ENCODE measurements around the gene MTURN.
"Not testable (repeated sequence)": the region's sequence is repeated elsewhere in the genome, so short reads cannot be mapped to it uniquely, and the experiment has no call there.

The MTURN gene

GRCh38 chr7:30178748-30179436 lies 44.1 kb downstream of the MTURN start:
- H3K27ac Mint-ChIP-seq (ENCODE audit: low read depth) = peak overlapping the region; percentile 87
- no peaks in the 10 kb centered on the region for H3K27me3 Mint-ChIP-seq
- H3K4me3 Mint-ChIP-seq = peak overlapping the region; percentile 67
- peaks cover 12% of the 10 kb centered on the region for H3K4me1 Mint-ChIP-seq
- no peaks in the 10 kb centered on the region for H3K36me3 Mint-ChIP-seq (ENCODE audit: insufficient read depth)
- ATAC-seq (replicated peaks; ENCODE audit: extremely low read depth, poor library complexity, severe bottlenecking) (peak; percentile 87), DNase-seq (ENCODE audit: low spot score in 2 of 2) (no peak)
- no peaks in the 10 kb centered on the region for H3K9me3 Mint-ChIP-seq

- H3K27ac Mint-ChIP-seq (ENCODE audit: low read depth) = no peak overlapping the region
- no peaks in the 10 kb centered on the region for H3K27me3 Mint-ChIP-seq
- no peaks in the 10 kb centered on the region for H3K9me3 Mint-ChIP-seq
- peaks cover 12% of the 10 kb centered on the region for H3K4me1 Mint-ChIP-seq
- DNase-seq (ENCODE audit: low spot score in 2 of 2) = no peak
- H3K36me3 Mint-ChIP-seq (ENCODE audit: insufficient read depth) = no peaks in the 10 kb centered on the region
- H3K4me3 Mint-ChIP-seq = no peak overlapping the region
- ATAC-seq (replicated peaks; ENCODE audit: extremely low read depth, poor library complexity, severe bottlenecking) = no peak
These were observed 45.9 kb downstream of the MTURN start for GRCh38 chr7:30180718-30181117.

- Mint-ChIP-seq H3K27me3 (no peaks in the 10 kb centered on the region), H3K4me3 (no peak overlapping the region), H3K36me3 (ENCODE audit: insufficient read depth) (no peaks in the 10 kb centered on the region), H3K4me1 (peaks cover 12% of the 10 kb centered on the region), H3K9me3 (no peaks in the 10 kb centered on the region), H3K27ac (ENCODE audit: low read depth) (no peak overlapping the region)
- ATAC-seq (replicated peaks; ENCODE audit: extremely low read depth, poor library complexity, severe bottlenecking) (no peak), DNase-seq (ENCODE audit: low spot score in 2 of 2) (no peak)
These were observed 46.4 kb downstream of the MTURN start for GRCh38 chr7:30181211-30181610.

GRCh38 chr7:30181736-30182522 lies 47.1 kb downstream of the MTURN start:
- H3K27ac Mint-ChIP-seq (ENCODE audit: low read depth) = no peak overlapping the region
- H3K9me3 Mint-ChIP-seq = no peaks in the 10 kb centered on the region
- ATAC-seq (replicated peaks; ENCODE audit: extremely low read depth, poor library complexity, severe bottlenecking) (no peak), DNase-seq (ENCODE audit: low spot score in 2 of 2) (no peak)
- H3K36me3 Mint-ChIP-seq (ENCODE audit: insufficient read depth) = no peaks in the 10 kb centered on the region
- H3K4me1 Mint-ChIP-seq = peaks cover 12% of the 10 kb centered on the region
- no peaks in the 10 kb centered on the region for H3K27me3 Mint-ChIP-seq
- no peak overlapping the region for H3K4me3 Mint-ChIP-seq

GRCh38 chr7:30182814-30183213 lies 48.0 kb downstream of the MTURN start:
- no peak overlapping the region for H3K4me3 Mint-ChIP-seq
- H3K36me3 Mint-ChIP-seq (ENCODE audit: insufficient read depth) = no peaks in the 10 kb centered on the region
- peaks cover 12% of the 10 kb centered on the region for H3K4me1 Mint-ChIP-seq
- H3K27me3 Mint-ChIP-seq = no peaks in the 10 kb centered on the region
- no peak for DNase-seq (ENCODE audit: low spot score in 2 of 2)
- no peak overlapping the region for H3K27ac Mint-ChIP-seq (ENCODE audit: low read depth)
- no peak for ATAC-seq (replicated peaks; ENCODE audit: extremely low read depth, poor library complexity, severe bottlenecking)
- no peaks in the 10 kb centered on the region for H3K9me3 Mint-ChIP-seq

GRCh38 chr7:30183749-30184369 lies 49.1 kb downstream of the MTURN start:
- H3K9me3 Mint-ChIP-seq = no peaks in the 10 kb centered on the region
- peaks cover 7% of the 10 kb centered on the region for H3K4me1 Mint-ChIP-seq
- no peak for ATAC-seq (replicated peaks; ENCODE audit: extremely low read depth, poor library complexity, severe bottlenecking)
- H3K27me3 Mint-ChIP-seq = no peaks in the 10 kb centered on the region
- H3K4me3 Mint-ChIP-seq = no peak overlapping the region
- no peak for DNase-seq (ENCODE audit: low spot score in 2 of 2)
- H3K27ac Mint-ChIP-seq (ENCODE audit: low read depth) = no peak overlapping the region
- H3K36me3 Mint-ChIP-seq (ENCODE audit: insufficient read depth) = no peaks in the 10 kb centered on the region

GRCh38 chr7:30184791-30185487 lies 50.2 kb downstream of the MTURN start:
- ATAC-seq (replicated peaks; ENCODE audit: extremely low read depth, poor library complexity, severe bottlenecking) (no peak), DNase-seq (ENCODE audit: low spot score in 2 of 2) (no peak)
- Mint-ChIP-seq H3K9me3 (no peaks in the 10 kb centered on the region), H3K4me3 (no peak overlapping the region), H3K4me1 (no peaks in the 10 kb centered on the region), H3K36me3 (ENCODE audit: insufficient read depth) (no peaks in the 10 kb centered on the region), H3K27ac (ENCODE audit: low read depth) (no peak overlapping the region), H3K27me3 (no peaks in the 10 kb centered on the region)

- Mint-ChIP-seq H3K4me3 (no peak overlapping the region), H3K27ac (ENCODE audit: low read depth) (no peak overlapping the region), H3K36me3 (ENCODE audit: insufficient read depth) (no peaks in the 10 kb centered on the region), H3K27me3 (no peaks in the 10 kb centered on the region), H3K9me3 (no peaks in the 10 kb centered on the region), H3K4me1 (no peaks in the 10 kb centered on the region)
- DNase-seq (ENCODE audit: low spot score in 2 of 2) (no peak), ATAC-seq (replicated peaks; ENCODE audit: extremely low read depth, poor library complexity, severe bottlenecking) (no peak)
These were observed 50.7 kb downstream of the MTURN start for GRCh38 chr7:30185496-30185895.

GRCh38 chr7:30186725-30187124 lies 51.9 kb downstream of the MTURN start:
- DNase-seq (ENCODE audit: low spot score in 2 of 2) = no peak
- no peak for ATAC-seq (replicated peaks; ENCODE audit: extremely low read depth, poor library complexity, severe bottlenecking)
- Mint-ChIP-seq H3K27me3 (no peaks in the 10 kb centered on the region), H3K4me3 (no peak overlapping the region), H3K4me1 (no peaks in the 10 kb centered on the region), H3K36me3 (ENCODE audit: insufficient read depth) (no peaks in the 10 kb centered on the region), H3K27ac (ENCODE audit: low read depth) (no peak overlapping the region), H3K9me3 (no peaks in the 10 kb centered on the region)

GRCh38 chr7:30187513-30187912 lies 52.7 kb downstream of the MTURN start:
- DNase-seq (ENCODE audit: low spot score in 2 of 2) = no peak
- no peak for ATAC-seq (replicated peaks; ENCODE audit: extremely low read depth, poor library complexity, severe bottlenecking)
- Mint-ChIP-seq H3K36me3 (ENCODE audit: insufficient read depth) (no peaks in the 10 kb centered on the region), H3K4me1 (no peaks in the 10 kb centered on the region), H3K27ac (ENCODE audit: low read depth) (no peak overlapping the region), H3K9me3 (no peaks in the 10 kb centered on the region), H3K4me3 (no peak overlapping the region), H3K27me3 (no peaks in the 10 kb centered on the region)

GRCh38 chr7:30188381-30188780 lies 53.6 kb downstream of the MTURN start:
- not testable (repeated sequence) for ATAC-seq (replicated peaks; ENCODE audit: extremely low read depth, poor library complexity, severe bottlenecking); H3K4me3 Mint-ChIP-seq; H3K27ac Mint-ChIP-seq (ENCODE audit: low read depth); H3K4me1 Mint-ChIP-seq; H3K27me3 Mint-ChIP-seq; H3K9me3 Mint-ChIP-seq; DNase-seq (ENCODE audit: low spot score in 2 of 2); H3K36me3 Mint-ChIP-seq (ENCODE audit: insufficient read depth)

- Mint-ChIP-seq H3K4me1 (no peaks in the 10 kb centered on the region), H3K9me3 (no peaks in the 10 kb centered on the region), H3K36me3 (ENCODE audit: insufficient read depth) (no peaks in the 10 kb centered on the region), H3K27ac (ENCODE audit: low read depth) (no peak overlapping the region), H3K4me3 (no peak overlapping the region), H3K27me3 (no peaks in the 10 kb centered on the region)
- ATAC-seq (replicated peaks; ENCODE audit: extremely low read depth, poor library complexity, severe bottlenecking) (no peak), DNase-seq (ENCODE audit: low spot score in 2 of 2) (no peak)
These were observed 54.0 kb downstream of the MTURN start for GRCh38 chr7:30188811-30189210.
